Progenitor cell of endocrine pancreas (in vitro differentiated cells): ENCODE results near the gene GATAD1. TPM values are rescaled to one million over a fixed set of nuclear protein-coding genes. Genes with fewer than 3 reads are reported as not detected.
A peak's percentile ranks its signal among the peaks of the same experiment; 100 is the strongest.

Experiments
- DNase-seq: peaks from one replicate; pipeline ENCODE4 v3.0.0; 2021; ENCODE audit warnings: low spot score; ENCODE audit not compliant: unreplicated experiment
- H3K27ac Mint-ChIP-seq: 2 replicates; pipeline ENCODE4 v1.8.0; 2021; ENCODE audit warnings: mild to moderate bottlenecking, moderate library complexity, mixed read lengths
- H3K27me3 Mint-ChIP-seq: 2 replicates; pipeline ENCODE4 v1.8.0; 2021; ENCODE audit warnings: mixed read lengths
- H3K36me3 Mint-ChIP-seq: 2 replicates; pipeline ENCODE4 v1.8.0; 2022; ENCODE audit warnings: mixed read lengths; ENCODE audit not compliant: insufficient read depth
- H3K4me1 Mint-ChIP-seq: 2 replicates; pipeline ENCODE4 v1.8.0; 2021; ENCODE audit warnings: low read depth, mixed read lengths
- H3K4me3 Mint-ChIP-seq: 2 replicates; pipeline ENCODE4 v1.8.0; 2021; ENCODE audit warnings: low read depth, mild to moderate bottlenecking, moderate library complexity, mixed read lengths
- H3K9me3 Mint-ChIP-seq: 2 replicates; pipeline ENCODE4 v1.8.0; 2021; ENCODE audit warnings: low read depth, mixed read lengths
- CTCF ChIP-seq: fragments of 200-600 bp; sonication (generic); IDR thresholded peaks from one replicate; pipeline ENCODE4 v1.5.0; 2021; ENCODE audit warnings: antibody characterized with exemption, mild to moderate bottlenecking; ENCODE audit not compliant: unreplicated experiment
- long read RNA-seq: library from polyadenylated mRNA; unstranded; transcript quantifications from one replicate; pipeline ENCODE4 v2.0.0, GENCODE V29; 2020
- total RNA-seq: library from RNA; stranded (reverse); gene quantifications from 2 replicates; pipeline ENCODE4 v1.2.1, GENCODE V29; 2021

GATAD1 gene
- 51.0 and 55.0 TPM in 2 replicates for total RNA-seq
- long read RNA-seq, partial matches to known transcripts: 1 of 5 reads
- long read RNA-seq, other reads (novel, unspliced or antisense): 2 of 5 reads

GRCh38 chr7:92447345-92448204, at the start of gene GATAD1:
Gene GATAD1, plus strand, starts transcription at chr7:92447482. Its CDS starts 248 bp downstream, at chr7:92447730.
- DNase-seq: peak; percentile 83
- Mint-ChIP-seq H3K9me3 (peaks cover 2% of the 10 kb centered on the region), H3K36me3 (peaks cover 7% of the 10 kb centered on the region), H3K4me3 (peak within 1 kb of the TSS; percentile 85), H3K4me1 (peaks cover 19% of the 10 kb centered on the region), H3K27me3 (no peaks in the 10 kb centered on the region), H3K27ac (peak within 1 kb of the TSS; percentile 95)
- no peak for TF ChIP-seq CTCF

GRCh38 chr7:92397542-92397941, 49.7 kb upstream of the GATAD1 start:
- H3K27ac Mint-ChIP-seq: peak overlapping the region; percentile 39
- no peak for TF ChIP-seq CTCF
- H3K9me3 Mint-ChIP-seq: no peaks in the 10 kb centered on the region
- peaks cover 3% of the 10 kb centered on the region for H3K36me3 Mint-ChIP-seq
- H3K27me3 Mint-ChIP-seq: no peaks in the 10 kb centered on the region
- DNase-seq: no peak
- H3K4me3 Mint-ChIP-seq: no peak overlapping the region
- peaks cover 2% of the 10 kb centered on the region for H3K4me1 Mint-ChIP-seq

- H3K9me3 Mint-ChIP-seq: no peaks in the 10 kb centered on the region
These were observed 47.3 kb upstream of the GATAD1 start for GRCh38 chr7:92400013-92400412.

GRCh38 chr7:92402920-92403759, 44.1 kb upstream of the GATAD1 start:
- TF ChIP-seq CTCF: no peak
- H3K9me3 Mint-ChIP-seq: no peaks in the 10 kb centered on the region
- no peak overlapping the region for H3K4me3 Mint-ChIP-seq
- H3K4me1 Mint-ChIP-seq: peaks cover 2% of the 10 kb centered on the region
- H3K27ac Mint-ChIP-seq: no peak overlapping the region
- no peaks in the 10 kb centered on the region for H3K27me3 Mint-ChIP-seq
- no peak for DNase-seq
- peaks cover 3% of the 10 kb centered on the region for H3K36me3 Mint-ChIP-seq

More at GRCh38 chr7:92400013-92400412, 47.3 kb upstream of the GATAD1 start:
- TF ChIP-seq CTCF: no peak
- Mint-ChIP-seq H3K4me3 (no peak overlapping the region), H3K4me1 (peaks cover 2% of the 10 kb centered on the region), H3K27me3 (no peaks in the 10 kb centered on the region), H3K36me3 (peaks cover 3% of the 10 kb centered on the region), H3K27ac (no peak overlapping the region)
- no peak for DNase-seq

GRCh38 chr7:92403760-92404074, 43.6 kb upstream of the GATAD1 start:
- TF ChIP-seq CTCF: no peak
- Mint-ChIP-seq H3K36me3 (peaks cover under 1% of the 10 kb centered on the region), H3K9me3 (no peaks in the 10 kb centered on the region), H3K27me3 (no peaks in the 10 kb centered on the region), H3K27ac (no peak overlapping the region), H3K4me3 (no peak overlapping the region), H3K4me1 (peaks cover 2% of the 10 kb centered on the region)
- DNase-seq: no peak
